ENCODE results near the gene MACROD2. TPM values are rescaled to one million over a fixed set of nuclear protein-coding genes. Genes with fewer than 3 reads are reported as not detected.

The MACROD2 gene
- total and polyA plus RNA-seq, 2 of the 4 experiments (the other 2 are of a cell fraction): not detected

DNA sequence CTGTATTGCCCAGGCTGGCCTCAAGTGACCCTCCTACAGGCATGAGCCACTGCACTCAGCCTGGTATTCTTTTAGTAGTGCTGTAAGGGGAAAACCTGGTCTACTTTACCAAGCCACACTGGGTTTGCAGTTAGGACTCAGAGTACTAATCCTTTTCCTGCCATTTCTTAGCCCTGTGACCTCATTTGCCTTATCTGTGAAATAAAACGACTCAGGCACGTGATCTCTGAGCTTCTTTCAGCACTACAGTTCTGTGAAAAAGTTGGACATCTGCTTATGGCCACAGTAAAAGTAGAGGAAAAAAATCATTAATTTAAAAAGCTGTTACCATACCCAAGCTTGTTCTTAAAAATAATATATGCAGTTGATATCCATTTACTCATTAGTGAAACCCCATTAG, 1570.5 kb downstream of the MACROD2 start:
- WGBS, 2 experiments (ENCODE audit: extremely low coverage in 2 of 2, insufficient read length in 1 of 2): no CpG with 5 or more reads among the region's 2 CpGs
- H2AK9ac ChIP-seq (replicated peaks; ENCODE audit: low read depth, low read length, poor library complexity): no peak overlapping the region
- H4K91ac ChIP-seq (ENCODE audit: insufficient read depth, low read depth, low read length): no peak overlapping the region
- H2BK20ac ChIP-seq (ENCODE audit: low read depth, low read length): no peak overlapping the region
- CTCF ChIA-PET: no interaction called here
- no peak overlapping the region for H3K14ac ChIP-seq (replicated peaks; ENCODE audit: low read depth, low read length)
- H3K18ac ChIP-seq (ENCODE audit: low read depth, low read length): no peak overlapping the region
- no peak overlapping the region for H4K5ac ChIP-seq (ENCODE audit: low read depth, low read length)
- H3K9ac ChIP-seq (ENCODE audit: low read depth, low read length): no peak overlapping the region
- no peak overlapping the region for H2BK120ac ChIP-seq (ENCODE audit: low read depth, low read length)
- dilution Hi-C loops (cut with HindIII; ENCODE audit: low sequenced_read_pairs, unreplicated experiment): no loop called here
- no TSS peak for BruUV-seq (replicated peaks)
- no peak overlapping the region for H3K56ac ChIP-seq (ENCODE audit: extremely low read depth, insufficient read depth, low read length)
- H3K9me1 ChIP-seq (ENCODE audit: insufficient read depth, low read length): no peaks in the 10 kb centered on the region
- POLR2A ChIA-PET (ENCODE audit: unreplicated experiment): no interaction called here
- H3K36me3 ChIP-seq (ENCODE audit: control insufficient read depth, insufficient read depth, low read length): no peaks in the 10 kb centered on the region
- no peak overlapping the region for H3K4me2 ChIP-seq (ENCODE audit: low read depth, low read length)
- H3K4ac ChIP-seq (ENCODE audit: low read depth, low read length): no peak overlapping the region
- H2AK5ac ChIP-seq (ENCODE audit: low read depth, low read length): no peak overlapping the region
- no peaks in the 10 kb centered on the region for H3K79me1 ChIP-seq (ENCODE audit: low read depth in 1 of 2, low read length in 2 of 2)
- no peak overlapping the region for H3K4me3 ChIP-seq (ENCODE audit: insufficient read depth, low read depth, low read length)
- H4K8ac ChIP-seq (ENCODE audit: low read depth in 2 of 2, low read length in 2 of 2): no peak overlapping the region
- no peaks in the 10 kb centered on the region for H3K27me3 ChIP-seq (ENCODE audit: control insufficient read depth, insufficient read depth, low read length)
- H2BK5ac ChIP-seq (ENCODE audit: low read depth, low read length, poor library complexity, severe bottlenecking): no peak overlapping the region
- no peak overlapping the region for H3K23ac ChIP-seq (ENCODE audit: low read depth, low read length)
- intact Hi-C loops (cut with micrococcal nuclease): no loop called here
- H2BK15ac ChIP-seq (ENCODE audit: low read depth, low read length): no peak overlapping the region
- no peaks in the 10 kb centered on the region for H3K9me3 ChIP-seq (ENCODE audit: control insufficient read depth, insufficient read depth, low read length)
- in situ Hi-C loops (cut with MboI; ENCODE audit: low sequenced_read_pairs): no loop called here
- ATAC-seq (ENCODE audit: low read depth) (no peak), DNase-seq (no peak)
- H3K27ac ChIP-seq (ENCODE audit: insufficient read depth, low read length): no peak overlapping the region
- H3K4me1 ChIP-seq (ENCODE audit: control insufficient read depth, insufficient read depth, low read length): no peaks in the 10 kb centered on the region
- H2AFZ ChIP-seq (replicated peaks; ENCODE audit: low read length, poor library complexity): no peak overlapping the region
- H4K20me1 ChIP-seq (ENCODE audit: insufficient read depth, low read length): no peaks in the 10 kb centered on the region
- TF ChIP-seq MXI1 (IDR thresholded peaks at IDR 0.05; ENCODE audit: borderline replicate concordance, low read depth, low read length) (no peak), MAZ (IDR thresholded peaks at IDR 0.05; ENCODE audit: borderline replicate concordance, low read depth, low read length) (no peak), RCOR1 (IDR thresholded peaks at IDR 0.05; ENCODE audit: insufficient replicate concordance, low read length) (no peak), CHD1 (IDR thresholded peaks at IDR 0.05; ENCODE audit: low read depth, low read length) (no peak), BHLHE40 (IDR thresholded peaks at IDR 0.05; ENCODE audit: low read depth, low read length) (no peak), RFX5 (IDR thresholded peaks at IDR 0.05; ENCODE audit: low read depth, low read length) (no peak), CEBPB (IDR thresholded peaks at IDR 0.05; ENCODE audit: low read depth, low read length) (no peak), MAFK (IDR thresholded peaks at IDR 0.05; ENCODE audit: low read depth, low read length) (no peak), NFE2L2 (IDR thresholded peaks at IDR 0.05; ENCODE audit: low read depth, low read length) (no peak), SMC3 (IDR thresholded peaks at IDR 0.05; ENCODE audit: low read depth, low read length) (no peak), POLR2A (IDR thresholded peaks at IDR 0.05; ENCODE audit: low read depth, low read length) (no peak), RAD21 (IDR thresholded peaks at IDR 0.05; ENCODE audit: low read length) (no peak), FOS (IDR thresholded peaks at IDR 0.05; ENCODE audit: low read depth, low read length) (no peak)
- TF ChIP-seq, protein P1, sequence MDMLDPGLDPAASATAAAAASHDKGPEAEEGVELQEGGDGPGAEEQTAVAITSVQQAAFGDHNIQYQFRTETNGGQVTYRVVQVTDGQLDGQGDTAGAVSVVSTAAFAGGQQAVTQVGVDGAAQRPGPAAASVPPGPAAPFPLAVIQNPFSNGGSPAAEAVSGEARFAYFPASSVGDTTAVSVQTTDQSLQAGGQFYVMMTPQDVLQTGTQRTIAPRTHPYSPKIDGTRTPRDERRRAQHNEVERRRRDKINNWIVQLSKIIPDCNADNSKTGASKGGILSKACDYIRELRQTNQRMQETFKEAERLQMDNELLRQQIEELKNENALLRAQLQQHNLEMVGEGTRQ (IDR thresholded peaks at IDR 0.05; ENCODE audit: low read depth, low read length): no peak
- TF ChIP-seq, protein P2, sequence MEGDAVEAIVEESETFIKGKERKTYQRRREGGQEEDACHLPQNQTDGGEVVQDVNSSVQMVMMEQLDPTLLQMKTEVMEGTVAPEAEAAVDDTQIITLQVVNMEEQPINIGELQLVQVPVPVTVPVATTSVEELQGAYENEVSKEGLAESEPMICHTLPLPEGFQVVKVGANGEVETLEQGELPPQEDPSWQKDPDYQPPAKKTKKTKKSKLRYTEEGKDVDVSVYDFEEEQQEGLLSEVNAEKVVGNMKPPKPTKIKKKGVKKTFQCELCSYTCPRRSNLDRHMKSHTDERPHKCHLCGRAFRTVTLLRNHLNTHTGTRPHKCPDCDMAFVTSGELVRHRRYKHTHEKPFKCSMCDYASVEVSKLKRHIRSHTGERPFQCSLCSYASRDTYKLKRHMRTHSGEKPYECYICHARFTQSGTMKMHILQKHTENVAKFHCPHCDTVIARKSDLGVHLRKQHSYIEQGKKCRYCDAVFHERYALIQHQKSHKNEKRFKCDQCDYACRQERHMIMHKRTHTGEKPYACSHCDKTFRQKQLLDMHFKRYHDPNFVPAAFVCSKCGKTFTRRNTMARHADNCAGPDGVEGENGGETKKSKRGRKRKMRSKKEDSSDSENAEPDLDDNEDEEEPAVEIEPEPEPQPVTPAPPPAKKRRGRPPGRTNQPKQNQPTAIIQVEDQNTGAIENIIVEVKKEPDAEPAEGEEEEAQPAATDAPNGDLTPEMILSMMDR (conservative IDR thresholded peaks at IDR 0.05; ENCODE audit: low read depth, low read length): no peak
- TF ChIP-seq, protein P3, sequence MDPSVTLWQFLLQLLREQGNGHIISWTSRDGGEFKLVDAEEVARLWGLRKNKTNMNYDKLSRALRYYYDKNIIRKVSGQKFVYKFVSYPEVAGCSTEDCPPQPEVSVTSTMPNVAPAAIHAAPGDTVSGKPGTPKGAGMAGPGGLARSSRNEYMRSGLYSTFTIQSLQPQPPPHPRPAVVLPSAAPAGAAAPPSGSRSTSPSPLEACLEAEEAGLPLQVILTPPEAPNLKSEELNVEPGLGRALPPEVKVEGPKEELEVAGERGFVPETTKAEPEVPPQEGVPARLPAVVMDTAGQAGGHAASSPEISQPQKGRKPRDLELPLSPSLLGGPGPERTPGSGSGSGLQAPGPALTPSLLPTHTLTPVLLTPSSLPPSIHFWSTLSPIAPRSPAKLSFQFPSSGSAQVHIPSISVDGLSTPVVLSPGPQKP (IDR thresholded peaks at IDR 0.05; ENCODE audit: borderline replicate concordance, low read depth, low read length): no peak

All from IMR-90 (cell line).